GM21576 (cell line): ENCODE measurements around the gene GPC6.

ENCODE experiments used
- ATAC-seq: cut with Tn5 transposase; IDR thresholded peaks from one replicate; pipeline ENCODE4 v1.9.1; 2021; ENCODE audit warnings: mild to moderate bottlenecking, moderate library complexity; ENCODE audit not compliant: unreplicated experiment

GPC6 gene

GRCh38 chr13:93660391-93661063 lies 433.9 kb downstream of the GPC6 start:
- ATAC-seq, result no peak

GRCh38 chr13:93670866-93671265 lies 444.3 kb downstream of the GPC6 start:
- ATAC-seq, result no peak

- no peak for ATAC-seq
Measured at GRCh38 chr13:93672996-93673395, 446.4 kb downstream of the GPC6 start.

GRCh38 chr13:93673885-93674284 lies 447.3 kb downstream of the GPC6 start:
- ATAC-seq, result no peak

GRCh38 chr13:93674337-93674755 lies 447.7 kb downstream of the GPC6 start:
- no peak for ATAC-seq

- no peak for ATAC-seq
Measured at GRCh38 chr13:93680329-93680728, 453.7 kb downstream of the GPC6 start.

GRCh38 chr13:93685900-93686299 lies 459.3 kb downstream of the GPC6 start:
- no peak for ATAC-seq

GRCh38 chr13:93686399-93686798 lies 459.8 kb downstream of the GPC6 start:
- ATAC-seq, result no peak

GRCh38 chr13:93687261-93687660 lies 460.7 kb downstream of the GPC6 start:
- no peak for ATAC-seq

- ATAC-seq, result no peak
Measured at GRCh38 chr13:93689333-93689732, 462.7 kb downstream of the GPC6 start.

- no peak for ATAC-seq
Measured at GRCh38 chr13:93690139-93690538, 463.5 kb downstream of the GPC6 start.

- ATAC-seq, result no peak
Measured at GRCh38 chr13:93698016-93698613, 471.5 kb downstream of the GPC6 start.

GRCh38 chr13:93700115-93700514 lies 473.5 kb downstream of the GPC6 start:
- ATAC-seq, result no peak

- no peak for ATAC-seq
Measured at GRCh38 chr13:93708308-93709075, 481.9 kb downstream of the GPC6 start.

GRCh38 chr13:93709506-93710244 lies 483.1 kb downstream of the GPC6 start:
- no peak for ATAC-seq

- no peak for ATAC-seq
Measured at GRCh38 chr13:93714171-93714570, 487.6 kb downstream of the GPC6 start.

- no peak for ATAC-seq
Measured at GRCh38 chr13:93715866-93716265, 489.3 kb downstream of the GPC6 start.

GRCh38 chr13:93716623-93717022 lies 490.0 kb downstream of the GPC6 start:
- ATAC-seq, result no peak

GRCh38 chr13:93721483-93721882 lies 494.9 kb downstream of the GPC6 start:
- ATAC-seq, result no peak

GRCh38 chr13:93723316-93723715 lies 496.7 kb downstream of the GPC6 start:
- no peak for ATAC-seq

GRCh38 chr13:93724187-93724586 lies 497.6 kb downstream of the GPC6 start:
- no peak for ATAC-seq
